GM12875 (cell line): ENCODE results near the gene GIMAP7.

Experiments used
- H3K4me3 ChIP-seq: one replicate; pipeline ENCODE4 v1.5.1; 2011; ENCODE audit warnings: low read depth, low read length, control low read depth
- CTCF ChIP-seq: IDR thresholded peaks from 2 replicates; pipeline ENCODE4 v1.5.1; 2011; ENCODE audit warnings: low read depth, mild to moderate bottlenecking, control low read depth, inconsistent platforms, low read length, moderate library complexity, borderline replicate concordance; ENCODE audit not compliant: insufficient read depth

The GIMAP7 gene

GRCh38 chr7:150538259-150538658 is 23.6 kb downstream of the GIMAP7 start:
- H3K4me3 ChIP-seq = no peak overlapping the region
- no peak for TF ChIP-seq CTCF

GRCh38 chr7:150553163-150553562 is 38.5 kb downstream of the GIMAP7 start:
- no peak overlapping the region for H3K4me3 ChIP-seq
- no peak for TF ChIP-seq CTCF

GRCh38 chr7:150556521-150557138 is 42.0 kb downstream of the GIMAP7 start:
- no peak for TF ChIP-seq CTCF
- no peak overlapping the region for H3K4me3 ChIP-seq

GRCh38 chr7:150560486-150560885 is 45.8 kb downstream of the GIMAP7 start:
- no peak for TF ChIP-seq CTCF
- H3K4me3 ChIP-seq = no peak overlapping the region

GRCh38 chr7:150562919-150563318 is 48.2 kb downstream of the GIMAP7 start:
- no peak for TF ChIP-seq CTCF
- no peak overlapping the region for H3K4me3 ChIP-seq

GRCh38 chr7:150564006-150564405 is 49.3 kb downstream of the GIMAP7 start:
- no peak overlapping the region for H3K4me3 ChIP-seq
- TF ChIP-seq CTCF = no peak

GRCh38 chr7:150564566-150564965 is 49.9 kb downstream of the GIMAP7 start:
- no peak for TF ChIP-seq CTCF
- no peak overlapping the region for H3K4me3 ChIP-seq
